Stimulated activated CD8-positive, alpha-beta memory T cell treated with anti-CD3 and anti-CD28 coated beads, Interleukin-15, amount 100 ng/mL, for 48 hours (primary cell): ENCODE results near the gene SLC16A13.
"Not testable (repeated sequence)": the region's sequence is repeated elsewhere in the genome, so short reads cannot be mapped to it uniquely, and the experiment has no call there.

Experiments
- DNase-seq, 2 donors: peaks; one replicate each; pipeline ENCODE4 v3.0.0-alpha.2; 2020; ENCODE audit warnings: low read depth in 2 of 2

Gene SLC16A13

GRCh38 chr17:7035591-7036368 is at the start of gene SLC16A13:
Gene SLC16A13 (plus strand): TSS chr17:7036015. CDS start chr17:7036383, 368 bp downstream.
- DNase-seq, result peak; percentile 97 to 98

DNA sequence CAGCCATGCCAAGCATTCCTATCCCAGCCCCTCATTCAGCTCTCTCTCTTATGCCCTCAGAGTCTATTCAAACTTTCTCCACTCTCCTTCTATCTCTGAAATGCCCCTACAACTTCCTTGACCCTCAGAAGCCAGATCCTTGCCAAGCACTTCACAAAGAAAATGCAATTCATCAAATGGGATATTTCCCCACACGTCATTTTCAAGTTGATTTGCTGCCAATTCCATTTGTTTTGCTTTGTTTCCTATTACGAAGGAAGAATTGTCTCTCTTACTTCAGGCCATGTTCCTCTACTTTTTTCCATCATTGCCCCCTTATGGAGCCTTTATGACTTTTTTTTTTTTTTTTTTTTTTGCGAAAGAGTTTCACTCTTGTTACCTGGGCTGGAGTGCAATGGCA is 49.1 kb upstream of the SLC16A13 start:
- DNase-seq, result no peak

- DNase-seq, result no peak
These were observed 46.0 kb upstream of the SLC16A13 start for GRCh38 chr17:6989779-6990178.

DNA sequence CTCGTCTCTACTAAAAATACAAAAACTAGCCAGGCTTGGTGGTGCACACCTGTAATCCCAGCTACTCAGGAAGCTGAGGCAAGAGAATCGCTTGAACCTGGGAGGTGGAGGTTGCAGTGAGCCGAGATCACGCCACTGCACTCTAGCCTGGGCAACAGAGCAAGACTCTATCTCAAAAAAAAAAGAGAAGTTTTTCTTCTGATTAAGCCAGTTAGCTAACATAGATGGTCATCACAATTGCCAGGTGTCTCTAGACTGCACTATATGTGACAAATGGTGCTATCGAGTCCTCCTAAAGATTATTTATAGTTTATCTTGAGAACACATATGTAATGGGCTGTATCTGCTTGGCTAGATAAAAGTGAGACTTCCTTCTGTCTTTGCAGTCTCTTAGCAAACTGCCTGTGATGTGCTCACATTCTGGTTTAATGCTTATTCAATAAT is 42.2 kb upstream of the SLC16A13 start:
- DNase-seq, result not testable (repeated sequence)

- no peak for DNase-seq
These were observed 41.7 kb upstream of the SLC16A13 start for GRCh38 chr17:6994118-6994598.

- DNase-seq, result no peak
These were observed 41.1 kb upstream of the SLC16A13 start for GRCh38 chr17:6994666-6995256.

- no peak for DNase-seq
These were observed 40.1 kb upstream of the SLC16A13 start, which contains the start of gene ALOX12 for GRCh38 chr17:6995500-6996255. Gene ALOX12 (plus strand): TSS chr17:6996049. CDS start chr17:6996118, 69 bp downstream.

DNA sequence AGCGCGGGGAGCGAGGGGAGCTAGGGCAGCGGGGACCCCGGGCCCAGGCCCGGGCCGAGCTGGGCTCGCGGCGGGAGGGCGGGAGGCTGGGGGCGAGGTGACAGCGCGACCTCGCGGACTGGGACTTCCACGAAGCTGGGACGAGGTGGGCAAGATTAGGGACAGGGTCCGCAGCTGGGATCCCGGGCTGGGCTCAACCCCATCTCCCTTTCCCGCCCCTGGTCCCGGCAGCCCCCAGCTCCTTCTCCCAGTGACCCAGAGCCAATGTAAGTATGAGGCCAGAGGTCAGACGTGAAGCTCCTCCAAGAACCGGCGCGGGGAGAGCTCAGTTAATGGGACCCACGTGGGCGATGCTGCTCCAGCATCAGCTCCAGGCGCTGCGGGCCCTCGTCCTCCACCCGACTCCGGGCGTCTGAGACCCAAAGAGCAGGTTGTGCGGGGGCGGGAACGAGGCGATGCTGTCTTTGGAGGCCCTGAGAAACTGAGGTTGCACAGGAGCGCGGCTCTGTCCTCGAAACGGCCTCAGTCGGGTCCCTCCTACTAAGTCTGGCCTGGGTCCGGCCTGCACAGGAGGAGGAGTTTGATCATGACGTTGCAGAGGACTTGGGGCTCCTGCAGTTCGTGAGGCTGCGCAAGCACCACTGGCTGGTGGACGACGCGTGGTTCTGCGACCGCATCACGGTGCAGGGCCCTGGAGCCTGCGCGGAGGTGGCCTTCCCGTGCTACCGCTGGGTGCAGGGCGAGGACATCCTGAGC is 39.4 kb upstream of the SLC16A13 start:
- DNase-seq, result no peak

DNA sequence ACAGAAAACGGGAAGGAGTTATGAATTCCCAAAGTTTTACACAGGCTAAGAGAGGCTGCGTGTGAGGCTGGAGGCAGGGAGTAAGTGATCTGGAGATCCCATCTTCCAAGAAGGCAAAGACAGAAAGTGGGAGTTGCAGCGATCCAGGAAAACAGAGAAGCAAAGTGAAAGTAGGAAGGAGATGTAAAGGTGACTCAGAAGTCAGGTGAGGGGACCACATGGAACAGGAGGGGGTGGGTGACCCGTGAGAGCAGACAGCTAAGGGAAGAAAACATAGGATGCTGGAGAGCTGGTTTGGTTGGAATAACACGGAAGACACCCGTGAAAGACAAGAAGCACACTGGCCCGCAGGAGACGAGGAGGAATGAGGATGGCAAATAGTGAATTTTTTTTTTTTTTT is 38.6 kb upstream of the SLC16A13 start:
- DNase-seq, result no peak

DNA sequence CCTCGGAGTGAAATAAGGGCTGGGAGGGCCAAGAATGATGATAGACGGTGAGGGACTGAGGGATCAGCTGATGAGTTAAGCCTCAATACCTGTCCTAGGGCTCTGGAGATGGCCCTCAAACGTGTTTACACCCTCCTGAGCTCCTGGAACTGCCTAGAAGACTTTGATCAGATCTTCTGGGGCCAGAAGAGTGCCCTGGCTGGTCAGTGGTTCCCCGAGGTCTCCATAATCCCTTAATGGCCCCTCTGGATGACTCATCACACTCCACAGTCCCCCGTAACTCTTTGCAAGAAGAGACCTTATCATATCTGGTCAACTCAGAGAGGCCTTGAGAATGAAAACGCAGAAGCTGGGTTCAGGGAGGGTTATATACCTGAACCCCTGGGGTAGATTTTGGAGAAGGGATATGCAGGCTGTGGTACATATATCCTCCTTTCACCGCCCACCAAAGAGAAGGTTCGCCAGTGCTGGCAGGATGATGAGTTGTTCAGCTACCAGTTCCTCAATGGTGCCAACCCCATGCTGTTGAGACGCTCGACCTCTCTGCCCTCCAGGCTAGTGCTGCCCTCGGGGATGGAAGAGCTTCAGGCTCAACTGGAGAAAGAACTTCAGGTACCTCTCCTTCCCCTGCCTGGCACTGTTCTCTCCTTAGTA is 36.8 kb upstream of the SLC16A13 start:
- no peak for DNase-seq

- no peak for DNase-seq
These were observed 34.4 kb upstream of the SLC16A13 start for GRCh38 chr17:7001318-7001961.

GRCh38 chr17:7002288-7003047 is 33.3 kb upstream of the SLC16A13 start:
- DNase-seq, result no peak

DNA sequence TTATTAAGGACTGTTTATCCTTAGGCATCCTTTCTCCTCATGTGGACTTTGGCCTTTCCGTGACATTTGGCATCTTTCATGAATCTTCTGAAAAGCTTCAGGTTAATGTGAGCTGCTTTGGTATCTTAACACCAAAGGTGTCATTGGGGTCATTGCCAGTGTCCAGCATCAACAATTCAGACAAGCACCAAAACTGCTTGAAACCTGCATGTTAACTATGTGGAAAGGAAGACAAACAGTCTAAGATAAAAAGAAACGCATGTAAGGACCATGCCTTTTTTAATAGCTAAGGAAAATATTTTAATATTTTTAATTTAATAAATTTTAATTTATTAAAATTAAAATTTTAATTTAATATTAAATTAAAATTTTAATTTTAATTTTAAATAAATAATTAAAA is 32.1 kb upstream of the SLC16A13 start:
- DNase-seq, result no peak

- no peak for DNase-seq
These were observed 31.2 kb upstream of the SLC16A13 start for GRCh38 chr17:7004398-7005253.

GRCh38 chr17:7005716-7006115 is 30.1 kb upstream of the SLC16A13 start:
- no peak for DNase-seq

GRCh38 chr17:7007143-7007542 is 28.7 kb upstream of the SLC16A13 start:
- no peak for DNase-seq

DNA sequence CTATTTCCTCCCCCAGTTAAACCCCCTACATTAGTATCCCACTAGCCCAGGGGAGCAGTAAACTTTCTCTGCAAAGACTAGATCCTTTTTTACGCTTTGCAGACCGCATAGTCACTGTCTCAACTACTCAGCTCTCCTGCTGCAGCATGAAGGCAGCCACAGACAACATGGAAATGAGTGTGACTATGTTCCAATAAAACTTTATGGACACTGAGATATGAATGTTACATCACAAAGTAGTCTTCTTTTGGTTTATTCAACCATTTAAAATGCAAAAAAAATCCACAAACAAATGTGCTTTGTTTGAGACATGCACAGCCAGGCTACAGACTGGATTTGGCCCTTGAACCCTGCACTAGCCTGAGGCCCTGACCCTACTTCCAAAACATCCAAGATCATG is 25.3 kb upstream of the SLC16A13 start:
- no peak for DNase-seq

GRCh38 chr17:7011415-7011814 is 24.4 kb upstream of the SLC16A13 start:
- no peak for DNase-seq

DNA sequence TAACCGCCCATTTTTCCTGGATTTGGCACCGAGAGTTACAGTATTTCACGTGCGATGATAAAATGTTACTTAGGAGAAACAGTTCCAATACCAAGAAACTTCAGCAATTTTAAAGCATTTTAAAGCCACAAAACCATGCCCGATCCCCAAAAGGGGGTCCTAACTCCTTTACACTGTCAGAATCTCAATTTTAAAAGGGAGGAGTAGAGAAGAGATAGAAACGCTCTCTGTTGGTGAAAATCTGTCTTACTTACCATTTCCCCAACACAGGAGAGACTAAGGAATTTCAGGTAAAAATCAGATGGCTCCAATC is 23.9 kb upstream of the SLC16A13 start:
- no peak for DNase-seq
